ENCODE data around the gene DBN1. TPM values are rescaled to one million over a fixed set of nuclear protein-coding genes. Genes with fewer than 3 reads are reported as not detected.

DBN1 gene
- 10 to 100 TPM in 1 of 2 donors, 1 to 10 TPM in 1; 9.3 to 18.8 TPM for total RNA-seq

GRCh38 chr5:177473443-177474001 is at the start of gene DBN1:
TSS of gene DBN1 (minus strand) at chr5:177473634. CDS start at chr5:177473521, 113 bp downstream.
- DNase-seq, result no peak
- no peak within 1 kb of the TSS for H3K27ac ChIP-seq
- no peak for TF ChIP-seq CTCF (IDR thresholded peaks at IDR 0.05)
- intact Hi-C loops (cut with DNase I), result no loop called here
- no peaks in the 10 kb centered on the region for H3K36me3 ChIP-seq
- no peaks in the 10 kb centered on the region for H3K9me3 ChIP-seq
- H3K4me3 ChIP-seq, result peak within 1 kb of the TSS; percentile 55
- peaks cover 9% of the 10 kb centered on the region for H3K4me1 ChIP-seq
- H3K27me3 ChIP-seq, result peaks cover 3% of the 10 kb centered on the region
- H3K9ac ChIP-seq (ENCODE audit: low read depth in 2 of 2, low read length in 2 of 2), result peak within 1 kb of the TSS; percentile 9 to 69

- DNase-seq, result no peak
- H3K36me3 ChIP-seq, result peaks cover 5% of the 10 kb centered on the region
- intact Hi-C loops (cut with DNase I), result no loop called here
Measured at GRCh38 chr5:177520916-177521513, 47.6 kb upstream of the DBN1 start.

GRCh38 chr5:177520271-177520670 is 46.8 kb upstream of the DBN1 start:
- Histone ChIP-seq H3K9me3 (no peaks in the 10 kb centered on the region), H3K27ac (no peak overlapping the region), H3K4me1 (peaks cover 10% of the 10 kb centered on the region), H3K36me3 (peaks cover 5% of the 10 kb centered on the region), H3K27me3 (no peaks in the 10 kb centered on the region), H3K4me3 (no peak overlapping the region), H3K9ac (ENCODE audit: low read depth in 2 of 2, low read length in 2 of 2) (no peak overlapping the region)
- intact Hi-C loops (cut with DNase I), result no loop called here
- DNase-seq, result no peak
- no peak for TF ChIP-seq CTCF (IDR thresholded peaks at IDR 0.05)

More at GRCh38 chr5:177520916-177521513, 47.6 kb upstream of the DBN1 start:
- Histone ChIP-seq H3K4me3 (no peak overlapping the region), H3K9ac (ENCODE audit: low read depth in 2 of 2, low read length in 2 of 2) (no peak overlapping the region), H3K27ac (no peak overlapping the region), H3K9me3 (no peaks in the 10 kb centered on the region), H3K4me1 (peaks cover 2% of the 10 kb centered on the region), H3K27me3 (no peaks in the 10 kb centered on the region)
- no peak for TF ChIP-seq CTCF (IDR thresholded peaks at IDR 0.05)

- Histone ChIP-seq H3K4me1 (peaks cover 10% of the 10 kb centered on the region), H3K27me3 (no peaks in the 10 kb centered on the region), H3K4me3 (no peak overlapping the region), H3K9me3 (no peaks in the 10 kb centered on the region), H3K9ac (ENCODE audit: low read depth in 2 of 2, low read length in 2 of 2) (no peak overlapping the region), H3K36me3 (peaks cover 5% of the 10 kb centered on the region), H3K27ac (no peak overlapping the region)
- no peak for DNase-seq
- intact Hi-C loops (cut with DNase I), result loop anchor here (10.0 kb wide), 1 partner anchor 75 kb away; the partner anchor contains the start of gene TMED9
- TF ChIP-seq CTCF (IDR thresholded peaks at IDR 0.05), result no peak
Measured at GRCh38 chr5:177519463-177520235, 46.2 kb upstream of the DBN1 start.
